ENCODE results near the gene OLFML3. TPM values are rescaled to one million over a fixed set of nuclear protein-coding genes. Genes with fewer than 3 reads are reported as not detected.

Gene OLFML3
- total RNA-seq, 3 donors from 2014 or later (not counting 1 experiment from before 2014, with no cell fraction given) = 0.16 TPM; not detected in 2

DNA sequence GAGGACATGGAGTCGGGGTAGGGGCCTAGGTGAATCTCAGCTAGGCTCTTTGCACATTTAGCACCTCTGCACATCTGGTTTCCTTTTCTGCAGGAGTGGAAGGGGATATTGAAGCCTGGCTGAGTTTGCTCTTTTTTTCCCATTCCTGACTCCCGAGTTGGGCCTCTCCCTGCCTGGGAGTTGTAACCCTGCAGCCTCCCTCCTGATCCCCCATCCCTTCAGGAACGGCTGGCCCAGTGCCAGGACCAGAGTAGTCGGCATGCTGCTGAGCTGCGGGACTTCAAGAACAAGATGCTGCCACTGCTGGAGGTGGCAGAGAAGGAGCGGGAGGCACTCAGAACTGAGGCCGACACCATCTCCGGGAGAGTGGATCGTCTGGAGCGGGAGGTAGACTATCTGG, 836 bp downstream of the OLFML3 start:
- intact Hi-C loops (cut with micrococcal nuclease) = no loop called here
- no peak for ATAC-seq
- no peak for DNase-seq
- Histone ChIP-seq H3K9me3 (ENCODE audit: control insufficient read depth, insufficient read depth, low read length) (no peaks in the 10 kb centered on the region), H3K36me3 (ENCODE audit: control insufficient read depth, insufficient read depth, low read length) (peaks cover 3% of the 10 kb centered on the region), H3K27me3 (ENCODE audit: control insufficient read depth, insufficient read depth, low read length) (no peaks in the 10 kb centered on the region), H3K4me1 (ENCODE audit: control insufficient read depth, insufficient read depth, low read length) (peaks cover 31% of the 10 kb centered on the region), H3K27ac (ENCODE audit: low read length) (no peak overlapping the region), H3K4me3 (ENCODE audit: low read length) (no peak overlapping the region)
- no peak for TF ChIP-seq CTCF (IDR thresholded peaks at IDR 0.05)
- peak overlapping the region; percentile 31 for H3K4me3 Mint-ChIP-seq
- H3K9me3 Mint-ChIP-seq = no peaks in the 10 kb centered on the region
- H3K36me3 Mint-ChIP-seq = no peaks in the 10 kb centered on the region
- peaks cover 43 to 65% of the 10 kb centered on the region in 2 donors for H3K4me1 Mint-ChIP-seq
- no peaks in the 10 kb centered on the region for H3K27me3 Mint-ChIP-seq (ENCODE audit: low read depth in 2 of 2)
- peak overlapping the region in 1 of 2 donors; percentile 63 for H3K27ac Mint-ChIP-seq
- 94% methylated on average over 10 of the region's 10 CpGs for WGBS (ENCODE audit: insufficient coverage)

DNA sequence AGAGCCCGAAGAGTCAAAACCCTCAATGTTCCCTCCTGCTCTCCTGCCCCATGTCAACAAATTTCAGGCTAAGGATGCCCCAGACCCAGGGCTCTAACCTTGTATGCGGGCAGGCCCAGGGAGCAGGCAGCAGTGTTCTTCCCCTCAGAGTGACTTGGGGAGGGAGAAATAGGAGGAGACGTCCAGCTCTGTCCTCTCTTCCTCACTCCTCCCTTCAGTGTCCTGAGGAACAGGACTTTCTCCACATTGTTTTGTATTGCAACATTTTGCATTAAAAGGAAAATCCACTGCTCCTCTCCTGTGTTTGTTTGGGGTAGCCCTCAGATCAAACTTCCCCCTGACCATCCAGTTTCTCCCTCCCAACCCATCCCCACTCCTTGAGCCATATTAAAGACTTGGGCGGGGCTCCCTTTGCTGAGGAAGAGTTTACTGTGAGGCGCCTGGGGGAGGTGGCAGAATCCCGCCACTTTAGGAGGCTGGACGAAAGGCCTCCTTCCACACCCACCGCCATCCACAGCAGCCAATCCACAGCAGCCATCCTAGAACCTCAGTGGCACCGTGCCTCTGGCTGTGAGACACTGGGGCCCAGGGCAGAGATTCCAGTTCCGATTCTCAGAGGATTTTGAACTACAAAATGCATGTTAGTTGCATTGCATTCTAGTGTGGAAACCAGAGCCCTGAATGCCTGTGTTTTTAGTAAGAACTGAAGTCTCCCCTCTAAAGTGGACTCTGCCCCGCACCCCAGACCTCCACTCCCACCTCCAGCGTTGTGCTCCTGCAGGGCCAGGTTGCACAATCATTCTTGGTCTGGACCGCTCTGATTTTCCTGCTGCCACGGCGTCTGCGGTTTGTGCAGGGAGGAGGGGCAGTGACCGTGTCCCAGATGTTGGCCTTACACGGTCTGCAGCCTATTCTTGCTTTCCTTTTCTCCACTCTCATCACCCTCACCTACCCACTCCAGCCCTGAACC, 3.0 kb downstream of the OLFML3 start:
- no peak for DNase-seq
- 46% methylated on average over 17 of the region's 18 CpGs for WGBS (ENCODE audit: insufficient coverage)
- Histone ChIP-seq H3K4me3 (ENCODE audit: low read length) (no peak overlapping the region), H3K27ac (ENCODE audit: low read length) (no peak overlapping the region), H3K27me3 (ENCODE audit: control insufficient read depth, insufficient read depth, low read length) (no peaks in the 10 kb centered on the region), H3K4me1 (ENCODE audit: control insufficient read depth, insufficient read depth, low read length) (peaks cover 17% of the 10 kb centered on the region), H3K36me3 (ENCODE audit: control insufficient read depth, insufficient read depth, low read length) (peaks cover 3% of the 10 kb centered on the region), H3K9me3 (ENCODE audit: control insufficient read depth, insufficient read depth, low read length) (no peaks in the 10 kb centered on the region)
- intact Hi-C loops (cut with micrococcal nuclease) = no loop called here
- H3K4me1 Mint-ChIP-seq = peaks cover 23 to 44% of the 10 kb centered on the region in 2 donors
- no peak for TF ChIP-seq CTCF (IDR thresholded peaks at IDR 0.05)
- no peaks in the 10 kb centered on the region for H3K36me3 Mint-ChIP-seq
- H3K4me3 Mint-ChIP-seq = no peak overlapping the region
- no peak for ATAC-seq
- no peaks in the 10 kb centered on the region for H3K9me3 Mint-ChIP-seq
- no peaks in the 10 kb centered on the region for H3K27me3 Mint-ChIP-seq (ENCODE audit: low read depth in 2 of 2)
- H3K27ac Mint-ChIP-seq = no peak overlapping the region

GRCh38 chr1:113982949-113983348, 3.7 kb downstream of the OLFML3 start:
- Histone ChIP-seq H3K9me3 (ENCODE audit: control insufficient read depth, insufficient read depth, low read length) (no peaks in the 10 kb centered on the region), H3K27me3 (ENCODE audit: control insufficient read depth, insufficient read depth, low read length) (no peaks in the 10 kb centered on the region), H3K4me1 (ENCODE audit: control insufficient read depth, insufficient read depth, low read length) (peaks cover 17% of the 10 kb centered on the region), H3K27ac (ENCODE audit: low read length) (no peak overlapping the region), H3K4me3 (ENCODE audit: low read length) (no peak overlapping the region), H3K36me3 (ENCODE audit: control insufficient read depth, insufficient read depth, low read length) (peaks cover under 1% of the 10 kb centered on the region)
- H3K4me1 Mint-ChIP-seq = peaks cover 17 to 37% of the 10 kb centered on the region in 2 donors
- ATAC-seq = no peak
- intact Hi-C loops (cut with micrococcal nuclease) = no loop called here
- 76% methylated on average over 3 of the region's 5 CpGs for WGBS (ENCODE audit: insufficient coverage)
- H3K9me3 Mint-ChIP-seq = no peaks in the 10 kb centered on the region
- no peak for TF ChIP-seq CTCF (IDR thresholded peaks at IDR 0.05)
- no peak overlapping the region for H3K27ac Mint-ChIP-seq
- H3K4me3 Mint-ChIP-seq = no peak overlapping the region
- no peak for DNase-seq
- H3K27me3 Mint-ChIP-seq (ENCODE audit: low read depth in 2 of 2) = no peaks in the 10 kb centered on the region
- H3K36me3 Mint-ChIP-seq = no peaks in the 10 kb centered on the region

All from natural killer cell (primary cell).